Lower leg skin (tissue), 3 donors: ENCODE results near the gene PNKD.

Source experiments
- POLR2A ChIP-seq, 2 donors: fragments of 450-650 bp; IDR thresholded peaks; one replicate each; pipeline ENCODE4 v1.6.1; 2016 to 2017; ENCODE audit warnings: antibody characterized with exemption in 2 of 2, mild to moderate bottlenecking in 1 of 2, moderate library complexity in 1 of 2
- TF ChIP-seq, protein P1 (sequence below), 3 donors: fragments of 450-650 bp; IDR thresholded peaks; one replicate each; pipeline ENCODE4 v1.5.1; 2016; ENCODE audit warnings: antibody characterized with exemption in 3 of 3, mild to moderate bottlenecking in 3 of 3, moderate library complexity in 2 of 3

DNA sequence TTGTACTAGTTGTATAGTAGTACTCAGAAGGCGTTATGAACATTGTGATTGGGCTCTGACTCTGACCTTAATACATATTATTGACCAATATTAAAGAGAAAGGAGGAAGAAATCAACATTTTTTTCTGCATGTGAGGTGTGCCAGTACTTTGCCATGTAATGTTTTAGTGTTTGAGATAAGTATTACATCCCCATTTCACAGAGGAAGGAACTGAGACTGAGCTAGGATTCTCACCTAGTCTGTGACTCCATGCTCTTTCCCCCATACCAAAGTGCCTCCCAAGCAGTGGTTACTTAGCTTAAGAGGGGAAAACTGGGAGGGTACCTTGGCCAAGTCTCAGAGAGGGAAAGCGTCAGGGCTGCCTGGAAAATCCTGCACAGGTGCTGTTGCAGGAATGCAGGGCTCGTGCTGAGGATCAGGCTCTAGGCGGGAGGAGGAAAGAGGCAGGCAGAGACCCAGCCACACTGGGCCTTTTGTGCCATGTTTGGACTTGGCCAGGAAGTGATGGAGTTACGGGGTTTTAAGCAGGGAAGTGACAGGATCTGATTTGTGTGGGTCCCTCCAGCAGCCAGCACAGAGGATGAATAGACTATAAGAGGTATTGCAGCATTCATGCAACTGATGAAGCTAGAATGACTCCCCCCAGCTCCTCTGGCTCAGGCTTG lies 1.7 kb downstream of the PNKD start:
- TF ChIP-seq, protein P1, sequence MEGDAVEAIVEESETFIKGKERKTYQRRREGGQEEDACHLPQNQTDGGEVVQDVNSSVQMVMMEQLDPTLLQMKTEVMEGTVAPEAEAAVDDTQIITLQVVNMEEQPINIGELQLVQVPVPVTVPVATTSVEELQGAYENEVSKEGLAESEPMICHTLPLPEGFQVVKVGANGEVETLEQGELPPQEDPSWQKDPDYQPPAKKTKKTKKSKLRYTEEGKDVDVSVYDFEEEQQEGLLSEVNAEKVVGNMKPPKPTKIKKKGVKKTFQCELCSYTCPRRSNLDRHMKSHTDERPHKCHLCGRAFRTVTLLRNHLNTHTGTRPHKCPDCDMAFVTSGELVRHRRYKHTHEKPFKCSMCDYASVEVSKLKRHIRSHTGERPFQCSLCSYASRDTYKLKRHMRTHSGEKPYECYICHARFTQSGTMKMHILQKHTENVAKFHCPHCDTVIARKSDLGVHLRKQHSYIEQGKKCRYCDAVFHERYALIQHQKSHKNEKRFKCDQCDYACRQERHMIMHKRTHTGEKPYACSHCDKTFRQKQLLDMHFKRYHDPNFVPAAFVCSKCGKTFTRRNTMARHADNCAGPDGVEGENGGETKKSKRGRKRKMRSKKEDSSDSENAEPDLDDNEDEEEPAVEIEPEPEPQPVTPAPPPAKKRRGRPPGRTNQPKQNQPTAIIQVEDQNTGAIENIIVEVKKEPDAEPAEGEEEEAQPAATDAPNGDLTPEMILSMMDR (IDR thresholded peaks at IDR 0.05) = no peak
- TF ChIP-seq POLR2A (IDR thresholded peaks at IDR 0.05) = no peak
